H9 (cell line): ENCODE results near the gene MISP. TPM values are rescaled to one million over a fixed set of nuclear protein-coding genes. Genes with fewer than 3 reads are reported as not detected.

Experiments used
- DNase-seq: peaks from one replicate; pipeline ENCODE4 v3.0.0-alpha.2; 2017
- H2AFZ ChIP-seq: one replicate; pipeline ENCODE4 v1.6.1; 2013; ENCODE audit warnings: mild to moderate bottlenecking, low read length, control low read depth, moderate library complexity
- H2AK5ac ChIP-seq: 2 replicates; pipeline ENCODE4 v1.6.1; 2013; ENCODE audit warnings: low read length, control low read depth, mixed read lengths; ENCODE audit not compliant: insufficient read length
- H2BK120ac ChIP-seq: one replicate; pipeline ENCODE4 v1.6.1; 2013; ENCODE audit warnings: low read depth, mild to moderate bottlenecking, low read length, control low read depth, inconsistent platforms; ENCODE audit not compliant: poor library complexity, severe bottlenecking
- H2BK12ac ChIP-seq: 2 replicates; pipeline ENCODE4 v1.6.1; 2013; ENCODE audit warnings: low read length, control low read depth, mixed read lengths, low read depth; ENCODE audit not compliant: insufficient read length
- H2BK15ac ChIP-seq: 2 replicates; pipeline ENCODE4 v1.6.1; 2013; ENCODE audit warnings: low read depth, low read length, control low read depth
- H2BK20ac ChIP-seq: one replicate; pipeline ENCODE4 v1.6.1; 2013; ENCODE audit warnings: low read depth, mild to moderate bottlenecking, low read length, control low read depth, inconsistent platforms; ENCODE audit not compliant: poor library complexity, severe bottlenecking
- H2BK5ac ChIP-seq: 2 replicates; pipeline ENCODE4 v1.6.1; 2013; ENCODE audit warnings: low read length, control low read depth, mixed read lengths; ENCODE audit not compliant: insufficient read length
- H3K14ac ChIP-seq: 2 replicates; pipeline ENCODE4 v1.6.1; 2013; ENCODE audit warnings: low read length, control low read depth; ENCODE audit not compliant: insufficient read depth
- H3K18ac ChIP-seq: 2 replicates; pipeline ENCODE4 v1.6.1; 2013; ENCODE audit warnings: low read depth, mild to moderate bottlenecking, mixed read lengths, low read length, control low read depth; ENCODE audit not compliant: insufficient read length
- H3K23ac ChIP-seq: 2 replicates; pipeline ENCODE4 v1.6.1; 2013; ENCODE audit warnings: low read length, control low read depth, mixed read lengths, low read depth; ENCODE audit not compliant: insufficient read length
- H3K23me2 ChIP-seq: 2 replicates; pipeline ENCODE4 v1.6.1; 2013; ENCODE audit warnings: low read depth, mild to moderate bottlenecking, mixed read lengths, low read length, control low read depth; ENCODE audit not compliant: insufficient read length, poor library complexity, severe bottlenecking
- H3K27ac ChIP-seq: 2 replicates; pipeline ENCODE4 v1.5.1; 2013; ENCODE audit warnings: low read length, control low read depth, mixed read lengths, low read depth; ENCODE audit not compliant: insufficient read length
- H3K27me3 ChIP-seq: 2 replicates; pipeline ENCODE4 v1.6.1; 2013; ENCODE audit warnings: low read length, control low read depth, inconsistent platforms; ENCODE audit not compliant: insufficient read depth
- H3K4ac ChIP-seq: 2 replicates; pipeline ENCODE4 v1.6.1; 2013; ENCODE audit warnings: low read depth, mild to moderate bottlenecking, control low read depth, inconsistent platforms, low read length, moderate library complexity
- H3K4me1 ChIP-seq: 2 replicates; pipeline ENCODE4 v1.6.1; 2013; ENCODE audit warnings: low read length, control low read depth, inconsistent platforms; ENCODE audit not compliant: insufficient read depth
- H3K4me2 ChIP-seq: 2 replicates; pipeline ENCODE4 v1.6.1; 2013; ENCODE audit warnings: low read length, control low read depth, mixed read lengths; ENCODE audit not compliant: insufficient read length, insufficient read depth
- H3K56ac ChIP-seq: 2 replicates; pipeline ENCODE4 v1.6.1; 2013; ENCODE audit warnings: low read depth, mild to moderate bottlenecking, mixed read lengths, low read length, control low read depth; ENCODE audit not compliant: insufficient read length
- H3K79me1 ChIP-seq: 2 replicates; pipeline ENCODE4 v1.6.1; 2013; ENCODE audit warnings: low read depth, mild to moderate bottlenecking, moderate library complexity, low read length, control low read depth, inconsistent platforms; ENCODE audit not compliant: insufficient read depth, poor library complexity, severe bottlenecking
- H3K79me2 ChIP-seq: 2 replicates; pipeline ENCODE4 v1.6.1; 2013; ENCODE audit warnings: low read length, control low read depth, inconsistent platforms; ENCODE audit not compliant: insufficient read depth
- H3K9ac ChIP-seq: 2 replicates; pipeline ENCODE4 v1.6.1; 2013; ENCODE audit warnings: low read length, control low read depth, mixed read lengths; ENCODE audit not compliant: insufficient read length; ENCODE audit errors: extremely low read depth
- H3K9me3 ChIP-seq: one replicate; pipeline ENCODE4 v1.6.1; 2013; ENCODE audit warnings: low read depth, low read length, inconsistent platforms; ENCODE audit not compliant: control insufficient read depth
- H3T11ph ChIP-seq: one replicate; pipeline ENCODE4 v1.6.1; 2013; ENCODE audit warnings: mild to moderate bottlenecking, low read length, control low read depth, inconsistent platforms
- H4K20me1 ChIP-seq: one replicate; pipeline ENCODE4 v1.6.1; 2013; ENCODE audit not compliant: control insufficient read depth, insufficient read length, insufficient read depth
- H4K5ac ChIP-seq: 2 replicates; pipeline ENCODE4 v1.6.1; 2013; ENCODE audit warnings: low read depth, mild to moderate bottlenecking, mixed read lengths, low read length, control low read depth; ENCODE audit not compliant: insufficient read length
- H4K8ac ChIP-seq: replicated peaks from 2 replicates; pipeline ENCODE4 v1.6.1; 2013; ENCODE audit warnings: low read length, control low read depth, mixed read lengths, low read depth; ENCODE audit not compliant: insufficient read length
- H4K91ac ChIP-seq: 2 replicates; pipeline ENCODE4 v1.6.1; 2013; ENCODE audit warnings: low read depth, mild to moderate bottlenecking, moderate library complexity, mixed read lengths, low read length, control low read depth; ENCODE audit not compliant: insufficient read length
- H3K27ac Mint-ChIP-seq, 3 experiments: 2 replicates in 2 of 3; 3 replicates in 1 of 3; pipeline ENCODE4 v1.8.0; 2020 to 2021; ENCODE audit warnings: mixed read lengths in 3 of 3, mild to moderate bottlenecking in 1 of 3, moderate library complexity in 1 of 3
- H3K27me3 Mint-ChIP-seq: 2 replicates; pipeline ENCODE4 v1.8.0; 2021; ENCODE audit warnings: low read depth, mild to moderate bottlenecking, moderate library complexity, mixed read lengths
- H3K36me3 Mint-ChIP-seq, 3 experiments: 2 replicates in 2 of 3; 3 replicates in 1 of 3; pipeline ENCODE4 v1.8.0; 2020 to 2021; ENCODE audit warnings: low read depth in 3 of 3, mixed read lengths in 3 of 3; ENCODE audit not compliant: insufficient read depth in 1 of 3
- H3K4me1 Mint-ChIP-seq, 2 experiments: 2 replicates each; pipeline ENCODE4 v1.8.0; 2020; ENCODE audit warnings: mixed read lengths in 2 of 2
- H3K4me3 Mint-ChIP-seq, 2 experiments: 2 replicates in 1 of 2; 3 replicates in 1 of 2; pipeline ENCODE4 v1.8.0; 2020 to 2021; ENCODE audit warnings: mild to moderate bottlenecking in 2 of 2, mixed read lengths in 2 of 2, moderate library complexity in 1 of 2
- H3K9me3 Mint-ChIP-seq, 2 experiments: 2 replicates in 1 of 2; 3 replicates in 1 of 2; pipeline ENCODE4 v1.8.0; 2020; ENCODE audit warnings: mild to moderate bottlenecking in 2 of 2, mixed read lengths in 2 of 2, moderate library complexity in 1 of 2
- WGBS: extraction: QIAGEN DNeasy Blood & Tissue Kit; methylation state at CpG from one replicate; pipeline ENCODE4 v1.1.7; 2013; ENCODE audit warnings: missing lambda C conversion rate, low lambda C conversion rate, mixed read lengths; ENCODE audit not compliant: insufficient read length; ENCODE audit errors: extremely low coverage; 5-methylcytosine and 5-hydroxymethylcytosine counted together
- total RNA-seq: library from RNA; stranded (reverse); gene quantifications from 2 replicates; pipeline ENCODE4 v1.2.1, GENCODE V29; 2021
- TF ChIP-seq, protein P1 (sequence below): fragments of 200-600 bp; sonication (generic); conservative IDR thresholded peaks from 3 replicates; pipeline ENCODE4 v1.8.0; 2021; ENCODE audit warnings: antibody characterized with exemption, mild to moderate bottlenecking

MISP gene
- total RNA-seq, 1 experiment from 2014 or later, result 0.44 TPM

DNA sequence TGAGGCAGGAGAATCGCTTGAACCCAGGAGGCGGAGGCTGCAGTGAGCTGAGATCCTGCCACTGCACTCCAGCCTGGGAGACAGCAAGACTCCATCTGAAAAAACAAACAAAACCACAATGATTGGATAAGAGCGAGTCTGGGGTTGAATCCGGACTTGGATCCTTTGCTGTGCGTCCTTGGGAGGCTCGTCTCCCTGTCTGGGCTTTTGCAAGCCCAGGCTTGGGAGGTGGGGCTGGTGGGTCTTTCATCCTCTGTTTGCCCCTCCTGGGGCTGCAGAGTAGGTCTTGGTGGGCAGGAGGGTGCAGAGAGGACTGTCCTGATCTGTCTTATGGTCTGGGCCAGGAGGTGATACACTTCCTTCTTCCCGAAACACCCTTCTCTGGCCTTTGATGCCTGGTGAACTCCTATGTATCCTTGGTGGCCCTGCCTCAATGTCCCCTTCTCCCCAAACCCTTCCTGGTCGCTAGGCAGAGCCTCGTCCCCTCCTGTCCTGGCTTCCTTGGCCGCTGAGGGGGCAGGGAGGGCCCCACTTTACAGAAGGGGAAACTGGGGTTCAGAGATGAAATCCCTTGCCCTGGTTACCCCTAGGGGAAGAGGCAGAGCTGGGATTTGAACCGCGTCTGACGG, 25.3 kb upstream of the MISP start:
- H3K56ac ChIP-seq, result no peak overlapping the region
- no peak for DNase-seq
- no peak overlapping the region for H3K14ac ChIP-seq
- Mint-ChIP-seq H3K9me3 (no peaks in the 10 kb centered on the region), H3K27ac (no peak overlapping the region), H3K4me1 (no peaks in the 10 kb centered on the region), H3K4me3 (no peak overlapping the region), H3K27me3 (no peaks in the 10 kb centered on the region), H3K36me3 (peaks cover 2 to 5% (median 5%) of the 10 kb centered on the region in 3 experiments; a peak in 6 of 7 replicates)
- no peaks in the 10 kb centered on the region for H3K79me2 ChIP-seq
- H3T11ph ChIP-seq, result no peak overlapping the region
- H3K9ac ChIP-seq, result no peak overlapping the region
- no peak overlapping the region for H2AK5ac ChIP-seq
- H2BK15ac ChIP-seq, result no peak overlapping the region
- H3K79me1 ChIP-seq, result no peaks in the 10 kb centered on the region
- H4K91ac ChIP-seq, result no peak overlapping the region
- H2BK120ac ChIP-seq, result no peak overlapping the region
- H2AFZ ChIP-seq, result no peak overlapping the region
- H3K27me3 ChIP-seq, result no peaks in the 10 kb centered on the region
- H3K23ac ChIP-seq, result no peak overlapping the region
- no peak overlapping the region for H3K18ac ChIP-seq
- TF ChIP-seq, protein P1, sequence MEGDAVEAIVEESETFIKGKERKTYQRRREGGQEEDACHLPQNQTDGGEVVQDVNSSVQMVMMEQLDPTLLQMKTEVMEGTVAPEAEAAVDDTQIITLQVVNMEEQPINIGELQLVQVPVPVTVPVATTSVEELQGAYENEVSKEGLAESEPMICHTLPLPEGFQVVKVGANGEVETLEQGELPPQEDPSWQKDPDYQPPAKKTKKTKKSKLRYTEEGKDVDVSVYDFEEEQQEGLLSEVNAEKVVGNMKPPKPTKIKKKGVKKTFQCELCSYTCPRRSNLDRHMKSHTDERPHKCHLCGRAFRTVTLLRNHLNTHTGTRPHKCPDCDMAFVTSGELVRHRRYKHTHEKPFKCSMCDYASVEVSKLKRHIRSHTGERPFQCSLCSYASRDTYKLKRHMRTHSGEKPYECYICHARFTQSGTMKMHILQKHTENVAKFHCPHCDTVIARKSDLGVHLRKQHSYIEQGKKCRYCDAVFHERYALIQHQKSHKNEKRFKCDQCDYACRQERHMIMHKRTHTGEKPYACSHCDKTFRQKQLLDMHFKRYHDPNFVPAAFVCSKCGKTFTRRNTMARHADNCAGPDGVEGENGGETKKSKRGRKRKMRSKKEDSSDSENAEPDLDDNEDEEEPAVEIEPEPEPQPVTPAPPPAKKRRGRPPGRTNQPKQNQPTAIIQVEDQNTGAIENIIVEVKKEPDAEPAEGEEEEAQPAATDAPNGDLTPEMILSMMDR, result no peak
- no peak overlapping the region for H3K4ac ChIP-seq
- H2BK20ac ChIP-seq, result no peak overlapping the region
- H4K5ac ChIP-seq, result no peak overlapping the region
- H4K20me1 ChIP-seq, result no peaks in the 10 kb centered on the region
- H2BK5ac ChIP-seq, result no peak overlapping the region
- H3K27ac ChIP-seq, result no peak overlapping the region
- no CpG with 5 or more reads among the region's 13 CpGs for WGBS
- no peaks in the 10 kb centered on the region for H3K9me3 ChIP-seq
- no peak overlapping the region for H3K4me2 ChIP-seq
- no peaks in the 10 kb centered on the region for H3K23me2 ChIP-seq
- no peak overlapping the region for H4K8ac ChIP-seq
- no peaks in the 10 kb centered on the region for H3K4me1 ChIP-seq
- H2BK12ac ChIP-seq, result no peak overlapping the region
